Measurements from ENCODE around the gene ENPP1.
A peak's percentile ranks its signal among the peaks of the same experiment; 100 is the strongest.

ENPP1 gene

GRCh38 chr6:131807644-131808459, at the start of gene ENPP1:
Gene ENPP1 (plus strand): TSS chr6:131808020. CDS start chr6:131808036, 16 bp downstream.
- peak; percentile 71 for DNase-seq

- DNase-seq = no peak
Observed at GRCh38 chr6:131758920-131759319, 48.9 kb upstream of the ENPP1 start.

- no peak for DNase-seq
Observed at GRCh38 chr6:131761060-131761761, 46.6 kb upstream of the ENPP1 start.

- no peak for DNase-seq
Observed at GRCh38 chr6:131761762-131762067, 46.1 kb upstream of the ENPP1 start.

GRCh38 chr6:131762984-131763383, 44.8 kb upstream of the ENPP1 start:
- DNase-seq = no peak

GRCh38 chr6:131763749-131764148, 44.1 kb upstream of the ENPP1 start:
- DNase-seq = no peak

GRCh38 chr6:131764350-131764749, 43.5 kb upstream of the ENPP1 start:
- no peak for DNase-seq

- DNase-seq = no peak
Observed at GRCh38 chr6:131765081-131765803, 42.6 kb upstream of the ENPP1 start.

GRCh38 chr6:131765804-131766135, 42.0 kb upstream of the ENPP1 start:
- no peak for DNase-seq

- no peak for DNase-seq
Observed at GRCh38 chr6:131766631-131767030, 41.2 kb upstream of the ENPP1 start.

GRCh38 chr6:131768964-131769363, 38.9 kb upstream of the ENPP1 start:
- DNase-seq = no peak

- no peak for DNase-seq
Observed at GRCh38 chr6:131769385-131770141, 38.3 kb upstream of the ENPP1 start.

- DNase-seq = no peak
Observed at GRCh38 chr6:131770776-131771175, 37.0 kb upstream of the ENPP1 start.

- no peak for DNase-seq
Observed at GRCh38 chr6:131773284-131773950, 34.4 kb upstream of the ENPP1 start.

- no peak for DNase-seq
Observed at GRCh38 chr6:131775886-131776285, 31.9 kb upstream of the ENPP1 start.

GRCh38 chr6:131776985-131777384, 30.8 kb upstream of the ENPP1 start:
- DNase-seq = no peak

- DNase-seq = no peak
Observed at GRCh38 chr6:131778169-131778568, 29.7 kb upstream of the ENPP1 start.

- DNase-seq = no peak
Observed at GRCh38 chr6:131779304-131779703, 28.5 kb upstream of the ENPP1 start.

- no peak for DNase-seq
Observed at GRCh38 chr6:131780600-131780999, 27.2 kb upstream of the ENPP1 start.

- DNase-seq = no peak
Observed at GRCh38 chr6:131781687-131782086, 26.1 kb upstream of the ENPP1 start.

- no peak for DNase-seq
Observed at GRCh38 chr6:131782764-131783163, 25.1 kb upstream of the ENPP1 start.

- no peak for DNase-seq
Observed at GRCh38 chr6:131784561-131784960, 23.3 kb upstream of the ENPP1 start.

- DNase-seq = no peak
Observed at GRCh38 chr6:131787079-131787478, 20.7 kb upstream of the ENPP1 start.
